ENCODE measurements around the gene UGT2B15. TPM values are rescaled to one million over a fixed set of nuclear protein-coding genes. Genes with fewer than 3 reads are reported as not detected.

UGT2B15 gene
- total RNA-seq, 1 experiment from 2014 or later = 0.13 TPM

DNA sequence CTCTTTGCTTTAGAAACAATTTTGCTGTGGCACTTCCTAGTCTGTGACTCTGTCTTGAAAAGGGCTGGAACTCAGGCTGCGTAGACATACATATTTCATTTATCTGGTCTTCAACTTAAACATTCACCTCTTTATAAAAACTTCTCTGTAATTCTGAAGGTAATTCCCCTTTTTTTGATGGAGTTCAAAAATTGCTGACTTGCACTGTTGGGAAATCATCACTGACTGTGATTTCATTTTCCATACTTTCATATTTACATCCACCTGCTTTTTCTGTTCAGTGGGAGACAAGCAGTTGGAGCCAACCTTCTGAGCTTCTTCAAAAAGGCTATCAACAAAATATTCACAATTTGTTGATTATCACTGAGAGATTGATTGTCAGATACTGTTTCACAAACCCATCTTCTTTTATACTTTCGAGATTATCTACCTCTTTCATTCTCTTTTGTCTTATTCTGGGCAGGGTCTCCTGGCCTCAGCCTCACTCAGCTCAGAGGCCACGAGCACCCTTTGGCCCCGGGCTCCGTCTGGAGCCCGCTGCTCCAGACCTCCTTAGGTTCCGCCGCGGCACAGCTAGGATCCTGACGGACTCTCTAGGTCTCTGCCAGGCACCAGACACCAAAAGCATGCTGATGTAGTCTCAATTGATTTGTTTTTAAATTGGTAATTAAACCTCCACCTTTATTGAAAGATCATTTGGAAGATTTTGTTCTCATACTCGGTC is 54.6 kb downstream of the UGT2B15 start:
- no peaks in the 10 kb centered on the region for H3K36me3 ChIP-seq (ENCODE audit: control insufficient read depth, insufficient read depth, low read length)
- no peak overlapping the region for H3K4me3 ChIP-seq (ENCODE audit: low read depth in 2 of 2, low read length in 2 of 2)
- ATAC-seq (no peak), DNase-seq (ENCODE audit: low read depth, low spot score) (no peak)
- no TSS peak for BruUV-seq (replicated peaks)
- intact Hi-C loops (cut with micrococcal nuclease; ENCODE audit: unreplicated experiment) (no loop called here), in situ Hi-C loops (cut with HindIII; ENCODE audit: low pct_unique_long_range_greater_than_20kb, low sequenced_read_pairs) (no loop called here)
- no peaks in the 10 kb centered on the region for H3K27me3 ChIP-seq (ENCODE audit: control insufficient read depth, insufficient read depth, low read length)
- ChIA-PET POLR2A (no interaction called here), CTCF (no interaction called here)
- no peak overlapping the region for H3K27ac ChIP-seq (ENCODE audit: low read length)
- H3K4me1 ChIP-seq (ENCODE audit: control insufficient read depth, insufficient read depth, low read length) = no peaks in the 10 kb centered on the region
- no peaks in the 10 kb centered on the region for H3K9me3 ChIP-seq (ENCODE audit: control insufficient read depth, insufficient read depth, low read depth, low read length)
- TF ChIP-seq TCF7L2 (IDR thresholded peaks at IDR 0.05; ENCODE audit: low read depth, low read length) (no peak), SIN3A (IDR thresholded peaks at IDR 0.05; ENCODE audit: borderline replicate concordance, insufficient read depth, low read depth, low read length) (no peak), POLR2AphosphoS5 (IDR thresholded peaks at IDR 0.05; ENCODE audit: low read depth, low read length) (no peak)
- TF ChIP-seq, protein P1, sequence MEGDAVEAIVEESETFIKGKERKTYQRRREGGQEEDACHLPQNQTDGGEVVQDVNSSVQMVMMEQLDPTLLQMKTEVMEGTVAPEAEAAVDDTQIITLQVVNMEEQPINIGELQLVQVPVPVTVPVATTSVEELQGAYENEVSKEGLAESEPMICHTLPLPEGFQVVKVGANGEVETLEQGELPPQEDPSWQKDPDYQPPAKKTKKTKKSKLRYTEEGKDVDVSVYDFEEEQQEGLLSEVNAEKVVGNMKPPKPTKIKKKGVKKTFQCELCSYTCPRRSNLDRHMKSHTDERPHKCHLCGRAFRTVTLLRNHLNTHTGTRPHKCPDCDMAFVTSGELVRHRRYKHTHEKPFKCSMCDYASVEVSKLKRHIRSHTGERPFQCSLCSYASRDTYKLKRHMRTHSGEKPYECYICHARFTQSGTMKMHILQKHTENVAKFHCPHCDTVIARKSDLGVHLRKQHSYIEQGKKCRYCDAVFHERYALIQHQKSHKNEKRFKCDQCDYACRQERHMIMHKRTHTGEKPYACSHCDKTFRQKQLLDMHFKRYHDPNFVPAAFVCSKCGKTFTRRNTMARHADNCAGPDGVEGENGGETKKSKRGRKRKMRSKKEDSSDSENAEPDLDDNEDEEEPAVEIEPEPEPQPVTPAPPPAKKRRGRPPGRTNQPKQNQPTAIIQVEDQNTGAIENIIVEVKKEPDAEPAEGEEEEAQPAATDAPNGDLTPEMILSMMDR (IDR thresholded peaks at IDR 0.05) = no peak
- TF ChIP-seq, protein P2, sequence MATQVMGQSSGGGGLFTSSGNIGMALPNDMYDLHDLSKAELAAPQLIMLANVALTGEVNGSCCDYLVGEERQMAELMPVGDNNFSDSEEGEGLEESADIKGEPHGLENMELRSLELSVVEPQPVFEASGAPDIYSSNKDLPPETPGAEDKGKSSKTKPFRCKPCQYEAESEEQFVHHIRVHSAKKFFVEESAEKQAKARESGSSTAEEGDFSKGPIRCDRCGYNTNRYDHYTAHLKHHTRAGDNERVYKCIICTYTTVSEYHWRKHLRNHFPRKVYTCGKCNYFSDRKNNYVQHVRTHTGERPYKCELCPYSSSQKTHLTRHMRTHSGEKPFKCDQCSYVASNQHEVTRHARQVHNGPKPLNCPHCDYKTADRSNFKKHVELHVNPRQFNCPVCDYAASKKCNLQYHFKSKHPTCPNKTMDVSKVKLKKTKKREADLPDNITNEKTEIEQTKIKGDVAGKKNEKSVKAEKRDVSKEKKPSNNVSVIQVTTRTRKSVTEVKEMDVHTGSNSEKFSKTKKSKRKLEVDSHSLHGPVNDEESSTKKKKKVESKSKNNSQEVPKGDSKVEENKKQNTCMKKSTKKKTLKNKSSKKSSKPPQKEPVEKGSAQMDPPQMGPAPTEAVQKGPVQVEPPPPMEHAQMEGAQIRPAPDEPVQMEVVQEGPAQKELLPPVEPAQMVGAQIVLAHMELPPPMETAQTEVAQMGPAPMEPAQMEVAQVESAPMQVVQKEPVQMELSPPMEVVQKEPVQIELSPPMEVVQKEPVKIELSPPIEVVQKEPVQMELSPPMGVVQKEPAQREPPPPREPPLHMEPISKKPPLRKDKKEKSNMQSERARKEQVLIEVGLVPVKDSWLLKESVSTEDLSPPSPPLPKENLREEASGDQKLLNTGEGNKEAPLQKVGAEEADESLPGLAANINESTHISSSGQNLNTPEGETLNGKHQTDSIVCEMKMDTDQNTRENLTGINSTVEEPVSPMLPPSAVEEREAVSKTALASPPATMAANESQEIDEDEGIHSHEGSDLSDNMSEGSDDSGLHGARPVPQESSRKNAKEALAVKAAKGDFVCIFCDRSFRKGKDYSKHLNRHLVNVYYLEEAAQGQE (IDR thresholded peaks at IDR 0.05; ENCODE audit: insufficient read depth in 1 of 2, low read depth in 2 of 2, low read length in 1 of 2) = no peak

DNA sequence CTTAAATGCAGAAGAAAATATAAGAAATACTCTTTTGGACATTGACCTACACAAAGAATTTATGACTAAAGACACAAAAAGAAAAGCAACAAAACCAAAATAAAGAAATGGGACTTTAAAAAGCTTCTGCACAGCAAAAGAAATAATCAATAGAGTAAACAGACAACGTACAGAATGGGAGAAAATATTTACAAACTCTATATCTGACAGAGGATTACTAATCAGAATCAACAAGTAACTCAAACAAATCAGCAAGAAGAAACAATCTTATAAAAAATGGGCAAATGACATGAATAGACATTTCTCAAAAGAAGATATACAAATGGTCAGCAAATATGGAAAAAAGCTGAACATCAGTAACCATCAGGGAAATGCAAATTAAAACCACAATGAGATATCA is 56.7 kb downstream of the UGT2B15 start:
- Histone ChIP-seq H3K27me3 (ENCODE audit: control insufficient read depth, insufficient read depth, low read length) (no peaks in the 10 kb centered on the region), H3K36me3 (ENCODE audit: control insufficient read depth, insufficient read depth, low read length) (no peaks in the 10 kb centered on the region), H3K27ac (ENCODE audit: low read length) (no peak overlapping the region), H3K4me3 (ENCODE audit: low read depth in 2 of 2, low read length in 2 of 2) (no peak overlapping the region), H3K4me1 (ENCODE audit: control insufficient read depth, insufficient read depth, low read length) (no peaks in the 10 kb centered on the region), H3K9me3 (ENCODE audit: control insufficient read depth, insufficient read depth, low read depth, low read length) (no peaks in the 10 kb centered on the region)
- no peak for DNase-seq (ENCODE audit: low read depth, low spot score)
- POLR2A ChIA-PET = no interaction called here
- TF ChIP-seq, protein P1 (IDR thresholded peaks at IDR 0.05) = no peak
- TF ChIP-seq, protein P2 (IDR thresholded peaks at IDR 0.05; ENCODE audit: insufficient read depth in 1 of 2, low read depth in 2 of 2, low read length in 1 of 2) = no peak
- TF ChIP-seq POLR2AphosphoS5 (IDR thresholded peaks at IDR 0.05; ENCODE audit: low read depth, low read length) (no peak), SIN3A (IDR thresholded peaks at IDR 0.05; ENCODE audit: borderline replicate concordance, insufficient read depth, low read depth, low read length) (no peak), TCF7L2 (IDR thresholded peaks at IDR 0.05; ENCODE audit: low read depth, low read length) (no peak)
- BruUV-seq (replicated peaks) = no TSS peak
- intact Hi-C loops (cut with micrococcal nuclease; ENCODE audit: unreplicated experiment) = no loop called here
- CTCF ChIA-PET = no interaction called here
- no peak for ATAC-seq
- in situ Hi-C loops (cut with HindIII; ENCODE audit: low pct_unique_long_range_greater_than_20kb, low sequenced_read_pairs) = no loop called here
